Gastroesophageal sphincter (tissue), 3 donors: ENCODE data around the gene MACROD1.

Experiments used
- EP300 ChIP-seq: sonication (generic); formaldehyde crosslinking; IDR thresholded peaks from one replicate; pipeline ENCODE4 v1.6.1; 2017; ENCODE audit warnings: antibody characterized with exemption, mild to moderate bottlenecking
- POLR2A ChIP-seq, 2 donors: fragments of 450-650 bp; IDR thresholded peaks; one replicate each; pipeline ENCODE4 v1.6.1; 2017; ENCODE audit warnings: antibody characterized with exemption in 2 of 2, mild to moderate bottlenecking in 2 of 2, moderate library complexity in 1 of 2
- TF ChIP-seq, protein P1 (sequence below), 4 experiments: fragments of 200-600 bp in 2 of 4; fragments of 450-650 bp in 2 of 4; sonication (generic) in 1 of 4; IDR thresholded peaks; one replicate each; pipeline ENCODE4 v1.5.1; 2017 to 2019; ENCODE audit warnings: antibody characterized with exemption in 4 of 4, mild to moderate bottlenecking in 2 of 4, moderate library complexity in 2 of 4

DNA sequence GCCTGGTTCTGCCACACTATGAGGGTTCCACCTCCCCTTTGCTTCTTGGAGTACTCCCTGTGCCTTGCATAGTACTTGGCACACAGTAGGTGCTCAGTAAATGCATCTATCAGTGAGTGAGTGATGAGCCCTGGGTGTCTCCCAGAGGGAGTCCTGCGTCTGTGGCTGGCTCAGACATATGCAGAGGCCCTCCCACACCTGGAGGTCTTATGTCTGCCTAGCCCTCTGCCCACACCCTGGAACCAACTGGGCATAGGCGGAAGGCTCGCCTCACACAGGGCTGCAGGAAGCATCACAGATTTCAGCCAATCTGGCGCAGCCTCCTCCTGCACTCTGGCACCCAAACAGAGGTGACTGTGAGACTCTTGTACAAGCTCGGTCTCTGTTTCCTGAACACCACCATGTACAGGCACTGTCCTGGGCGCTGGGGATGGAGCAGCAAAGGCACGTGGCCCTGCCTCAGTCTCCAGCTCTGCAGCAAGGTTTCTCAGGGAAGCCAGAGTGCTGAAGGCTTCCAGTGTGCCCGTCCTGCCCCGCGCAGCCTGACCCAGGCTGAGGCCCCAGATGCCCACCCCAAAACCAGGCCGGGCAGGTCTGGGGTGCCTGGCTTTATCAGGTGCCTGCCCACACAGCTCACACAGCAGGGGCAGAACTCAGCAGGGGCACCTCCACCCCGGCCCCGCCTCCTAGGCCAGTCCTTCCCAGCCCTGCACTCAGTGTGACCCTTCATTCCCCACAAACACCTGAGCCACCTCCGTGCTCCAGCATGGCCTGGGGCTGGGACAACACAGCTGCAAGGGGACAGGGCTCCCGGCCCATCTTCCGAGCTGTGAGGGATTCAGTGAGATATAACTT lies 103.5 kb downstream of the MACROD1 start:
- TF ChIP-seq, protein P1, sequence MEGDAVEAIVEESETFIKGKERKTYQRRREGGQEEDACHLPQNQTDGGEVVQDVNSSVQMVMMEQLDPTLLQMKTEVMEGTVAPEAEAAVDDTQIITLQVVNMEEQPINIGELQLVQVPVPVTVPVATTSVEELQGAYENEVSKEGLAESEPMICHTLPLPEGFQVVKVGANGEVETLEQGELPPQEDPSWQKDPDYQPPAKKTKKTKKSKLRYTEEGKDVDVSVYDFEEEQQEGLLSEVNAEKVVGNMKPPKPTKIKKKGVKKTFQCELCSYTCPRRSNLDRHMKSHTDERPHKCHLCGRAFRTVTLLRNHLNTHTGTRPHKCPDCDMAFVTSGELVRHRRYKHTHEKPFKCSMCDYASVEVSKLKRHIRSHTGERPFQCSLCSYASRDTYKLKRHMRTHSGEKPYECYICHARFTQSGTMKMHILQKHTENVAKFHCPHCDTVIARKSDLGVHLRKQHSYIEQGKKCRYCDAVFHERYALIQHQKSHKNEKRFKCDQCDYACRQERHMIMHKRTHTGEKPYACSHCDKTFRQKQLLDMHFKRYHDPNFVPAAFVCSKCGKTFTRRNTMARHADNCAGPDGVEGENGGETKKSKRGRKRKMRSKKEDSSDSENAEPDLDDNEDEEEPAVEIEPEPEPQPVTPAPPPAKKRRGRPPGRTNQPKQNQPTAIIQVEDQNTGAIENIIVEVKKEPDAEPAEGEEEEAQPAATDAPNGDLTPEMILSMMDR (IDR thresholded peaks at IDR 0.05), result no peak
- no peak for TF ChIP-seq EP300
- no peak for TF ChIP-seq POLR2A (IDR thresholded peaks at IDR 0.05)
